ENCODE results near the gene GYS2. TPM values are rescaled to one million over a fixed set of nuclear protein-coding genes. Genes with fewer than 3 reads are reported as not detected.
A peak's percentile ranks its signal among the peaks of the same experiment; 100 is the strongest.

GYS2 gene
- total RNA-seq, 4 donors from 2014 or later = 0.16 TPM; not detected in 3

GRCh38 chr12:21614506-21614905 lies 9.9 kb upstream of the GYS2 start:
- 91 to 100% methylated on average over 2 of the region's 2 CpGs for WGBS, 2 donors (ENCODE audit: low coverage in 1 of 2)
- intact Hi-C loops (cut with DNase I; ENCODE audit: low total_unique reads) (no loop called here), in situ Hi-C loops (cut with MboI; ENCODE audit: low pct_ligation_motif_present in 1 of 4, low pct_unique_long_range_greater_than_20kb in 1 of 4, low sequenced_read_pairs in 3 of 4) (no loop called here)
- H3K36me3 ChIP-seq = no peaks in the 10 kb centered on the region
- H3K4me3 ChIP-seq = no peak overlapping the region
- H3K27me3 ChIP-seq = no peaks in the 10 kb centered on the region
- H3K27ac ChIP-seq = no peak overlapping the region
- DNase-seq = no peak
- no peaks in the 10 kb centered on the region for H3K4me1 ChIP-seq
- no peak for TF ChIP-seq CTCF (IDR thresholded peaks at IDR 0.05)
- TF ChIP-seq POLR2A (IDR thresholded peaks at IDR 0.05) = no peak
- TF ChIP-seq EP300 (IDR thresholded peaks at IDR 0.05; ENCODE audit: low read depth) = no peak
- TF ChIP-seq POLR2AphosphoS5 (IDR thresholded peaks at IDR 0.05) = no peak
- H3K9me3 ChIP-seq = no peaks in the 10 kb centered on the region

- H3K27me3 ChIP-seq = no peaks in the 10 kb centered on the region
- WGBS, 2 donors (ENCODE audit: low coverage in 1 of 2) = 27 to 59% methylated on average over 2 of the region's 2 CpGs
- no peak overlapping the region for H3K4me3 ChIP-seq
- in situ Hi-C loops (cut with MboI; ENCODE audit: low pct_ligation_motif_present in 1 of 4, low pct_unique_long_range_greater_than_20kb in 1 of 4, low sequenced_read_pairs in 3 of 4) (no loop called here), intact Hi-C loops (cut with DNase I; ENCODE audit: low total_unique reads) (no loop called here)
- H3K9me3 ChIP-seq = no peaks in the 10 kb centered on the region
- DNase-seq = no peak
- H3K27ac ChIP-seq = no peak overlapping the region
- H3K36me3 ChIP-seq = no peaks in the 10 kb centered on the region
- H3K4me1 ChIP-seq = no peaks in the 10 kb centered on the region
- no peak for TF ChIP-seq POLR2A (IDR thresholded peaks at IDR 0.05)
Observed at GRCh38 chr12:21613931-21614330, 9.3 kb upstream of the GYS2 start.

- intact Hi-C loops (cut with DNase I; ENCODE audit: low total_unique reads) (no loop called here), in situ Hi-C loops (cut with MboI; ENCODE audit: low pct_ligation_motif_present in 1 of 4, low pct_unique_long_range_greater_than_20kb in 1 of 4, low sequenced_read_pairs in 3 of 4) (no loop called here)
- Histone ChIP-seq H3K4me3 (no peak overlapping the region), H3K36me3 (no peaks in the 10 kb centered on the region), H3K4me1 (no peaks in the 10 kb centered on the region), H3K27ac (no peak overlapping the region), H3K9me3 (no peaks in the 10 kb centered on the region), H3K27me3 (no peaks in the 10 kb centered on the region)
- no peak for DNase-seq
- TF ChIP-seq POLR2AphosphoS5 (IDR thresholded peaks at IDR 0.05) (no peak), POLR2A (IDR thresholded peaks at IDR 0.05) (no peak), CTCF (IDR thresholded peaks at IDR 0.05) (no peak), EP300 (IDR thresholded peaks at IDR 0.05; ENCODE audit: low read depth) (no peak)
Observed at GRCh38 chr12:21608196-21608595, 3.5 kb upstream of the GYS2 start.

- Histone ChIP-seq H3K4me1 (no peaks in the 10 kb centered on the region), H3K9me3 (no peaks in the 10 kb centered on the region), H3K36me3 (no peaks in the 10 kb centered on the region), H3K27ac (no peak overlapping the region), H3K4me3 (no peak overlapping the region), H3K27me3 (no peaks in the 10 kb centered on the region)
- intact Hi-C loops (cut with DNase I; ENCODE audit: low total_unique reads) (no loop called here), in situ Hi-C loops (cut with MboI; ENCODE audit: low pct_ligation_motif_present in 1 of 4, low pct_unique_long_range_greater_than_20kb in 1 of 4, low sequenced_read_pairs in 3 of 4) (no loop called here)
- TF ChIP-seq POLR2AphosphoS5 (IDR thresholded peaks at IDR 0.05) = no peak
- TF ChIP-seq CTCF (IDR thresholded peaks at IDR 0.05) = peak in 3 of 5 experiments; percentile 17 to 28 (median 25)
- no peak for TF ChIP-seq EP300 (IDR thresholded peaks at IDR 0.05; ENCODE audit: low read depth)
- 68 to 73% methylated on average over 2 of the region's 2 CpGs for WGBS, 2 donors (ENCODE audit: low coverage in 1 of 2)
- no peak for DNase-seq
Observed at GRCh38 chr12:21607701-21608100, 3.1 kb upstream of the GYS2 start.

- intact Hi-C loops (cut with DNase I; ENCODE audit: low total_unique reads) = no loop called here
- no peaks in the 10 kb centered on the region for H3K36me3 ChIP-seq
- no peaks in the 10 kb centered on the region for H3K4me1 ChIP-seq
- no peak overlapping the region for H3K27ac ChIP-seq
- WGBS, 2 donors (ENCODE audit: low coverage in 1 of 2) = 82 to 100% methylated on average over 1 of the region's 1 CpG
- no peak overlapping the region for H3K4me3 ChIP-seq
- in situ Hi-C loops (cut with MboI; ENCODE audit: low pct_ligation_motif_present in 1 of 4, low pct_unique_long_range_greater_than_20kb in 1 of 4, low sequenced_read_pairs in 3 of 4) = no loop called here
- no peak for TF ChIP-seq CTCF (IDR thresholded peaks at IDR 0.05)
- no peak for TF ChIP-seq POLR2AphosphoS5 (IDR thresholded peaks at IDR 0.05)
- TF ChIP-seq POLR2A (IDR thresholded peaks at IDR 0.05) = no peak
- no peak for TF ChIP-seq EP300 (IDR thresholded peaks at IDR 0.05; ENCODE audit: low read depth)
- DNase-seq = no peak
- no peaks in the 10 kb centered on the region for H3K9me3 ChIP-seq
- no peaks in the 10 kb centered on the region for H3K27me3 ChIP-seq
Observed at GRCh38 chr12:21606175-21606574, 1.5 kb upstream of the GYS2 start.
